Spleen (tissue), 7 donors: ENCODE results near the gene ITGA2B.

ENCODE experiments used
- CTCF ChIP-seq, 11 experiments: fragments of 200-600 bp in 7 of 11; fragments of 450-650 bp in 4 of 11; sonication (generic) in 4 of 11; IDR thresholded peaks in 8 of 11; conservative IDR thresholded peaks in 3 of 11; 1 replicate in 7 of 11; 2 replicates in 4 of 11; pipeline versions ENCODE4 v1.4.0 to v1.8.0; 2016 to 2021; ENCODE audit warnings: antibody characterized with exemption in 11 of 11, inconsistent platforms in 4 of 11, mild to moderate bottlenecking in 1 of 11
- POLR2A ChIP-seq, 3 donors: fragments of 450-650 bp; IDR thresholded peaks; one replicate each; pipeline ENCODE4 v1.5.1; 2017; ENCODE audit warnings: antibody characterized with exemption in 3 of 3, mild to moderate bottlenecking in 1 of 3
- POLR2AphosphoS5 ChIP-seq, 3 donors: sonication (generic); formaldehyde crosslinking; IDR thresholded peaks; one replicate each; pipeline ENCODE4 v1.5.1; 2017; ENCODE audit warnings: antibody characterized with exemption in 3 of 3
- donor health status: DM: no; HTN: no; CAD: no; lungs with moderate emphysema.
- donor health status: DM: no; HTN: no; CAD: no.
- donor health status: DM: no; HTN: no; CAD: no.

GRCh38 chr17:44322236-44322895 is 67.1 kb downstream of the ITGA2B start:
- TF ChIP-seq CTCF (IDR thresholded peaks at IDR 0.05 in 8 of 11, conservative IDR thresholded peaks at IDR 0.05 in 3 of 11) = no peak
- no peak for TF ChIP-seq POLR2A (IDR thresholded peaks at IDR 0.05)
- no peak for TF ChIP-seq POLR2AphosphoS5 (IDR thresholded peaks at IDR 0.05)
